Hematopoietic multipotent progenitor cell treated with erythropoietin and hydrocortisone succinate and interleukin-3 and kit ligand, for 17 days (in vitro differentiated cells): ENCODE results near the gene NHSL1.

Experiments used
- DNase-seq: peaks from one replicate; pipeline ENCODE4 v3.0.0-alpha.2; 2015; ENCODE audit warnings: low spot score

The NHSL1 gene

GRCh38 chr6:138499303-138500018, at the start of gene NHSL1:
Gene NHSL1 (minus strand): TSS chr6:138499494. CDS start chr6:138499290, 204 bp downstream.
- no peak for DNase-seq

DNA sequence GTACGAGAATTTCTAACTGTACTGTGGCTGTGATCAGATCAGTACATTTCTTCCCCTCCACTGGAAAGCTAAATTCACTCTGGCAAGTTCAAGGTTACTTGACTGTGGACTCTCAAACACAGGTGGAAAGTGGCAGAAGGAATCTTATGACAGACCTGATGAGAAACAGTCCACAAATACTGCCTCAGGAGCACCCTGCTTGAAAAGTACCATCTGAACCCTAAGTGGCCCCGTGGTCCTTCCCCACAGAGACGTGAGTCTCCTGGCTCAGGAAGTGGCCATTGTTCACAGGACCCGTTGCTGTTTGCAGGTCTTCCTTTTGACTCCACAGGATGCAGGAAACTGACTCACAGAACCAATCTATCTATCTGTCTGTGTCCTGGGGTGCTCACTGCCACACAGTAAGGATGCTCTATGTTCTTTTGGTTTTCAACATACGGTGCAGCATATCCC, 47.5 kb upstream of the NHSL1 start:
- DNase-seq: no peak

DNA sequence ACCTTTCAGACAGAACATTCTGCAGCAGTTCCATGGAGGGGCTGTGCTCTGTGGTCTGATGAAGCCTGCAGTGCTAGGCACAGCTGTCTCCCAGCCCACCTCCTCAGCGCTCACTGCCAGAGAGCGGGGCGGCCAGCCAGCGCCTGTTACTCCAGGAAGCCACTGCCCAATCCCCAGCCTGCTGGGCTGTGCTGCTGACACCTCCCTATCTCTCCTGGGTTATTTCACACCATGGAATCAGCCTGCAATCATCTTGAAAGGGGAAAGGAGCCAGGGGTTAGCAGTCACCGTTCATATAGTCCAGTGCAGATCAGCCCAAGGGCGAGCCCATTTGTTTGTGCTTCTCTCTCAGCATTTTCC, 46.3 kb upstream of the NHSL1 start:
- DNase-seq: no peak

DNA sequence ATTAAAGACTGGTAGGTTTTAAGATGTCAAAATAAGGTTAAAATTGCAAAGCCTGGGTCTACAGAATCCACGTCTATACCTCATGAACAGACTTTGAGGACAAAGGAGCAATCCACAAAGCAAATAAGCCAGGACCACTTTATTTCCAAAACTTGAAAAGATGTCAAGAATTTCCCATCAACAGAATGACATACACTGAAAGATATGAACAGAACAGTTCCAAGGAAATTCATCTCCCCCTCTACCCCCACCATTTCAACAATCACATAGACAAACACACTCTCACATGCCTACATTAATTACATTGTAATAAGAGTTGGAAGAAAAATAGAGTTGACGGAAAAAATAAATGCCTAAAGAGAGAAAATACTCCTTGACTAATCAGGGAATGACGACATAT, 45.2 kb upstream of the NHSL1 start:
- DNase-seq: no peak

- no peak for DNase-seq
Observed at GRCh38 chr6:138543657-138544056, 44.4 kb upstream of the NHSL1 start.

DNA sequence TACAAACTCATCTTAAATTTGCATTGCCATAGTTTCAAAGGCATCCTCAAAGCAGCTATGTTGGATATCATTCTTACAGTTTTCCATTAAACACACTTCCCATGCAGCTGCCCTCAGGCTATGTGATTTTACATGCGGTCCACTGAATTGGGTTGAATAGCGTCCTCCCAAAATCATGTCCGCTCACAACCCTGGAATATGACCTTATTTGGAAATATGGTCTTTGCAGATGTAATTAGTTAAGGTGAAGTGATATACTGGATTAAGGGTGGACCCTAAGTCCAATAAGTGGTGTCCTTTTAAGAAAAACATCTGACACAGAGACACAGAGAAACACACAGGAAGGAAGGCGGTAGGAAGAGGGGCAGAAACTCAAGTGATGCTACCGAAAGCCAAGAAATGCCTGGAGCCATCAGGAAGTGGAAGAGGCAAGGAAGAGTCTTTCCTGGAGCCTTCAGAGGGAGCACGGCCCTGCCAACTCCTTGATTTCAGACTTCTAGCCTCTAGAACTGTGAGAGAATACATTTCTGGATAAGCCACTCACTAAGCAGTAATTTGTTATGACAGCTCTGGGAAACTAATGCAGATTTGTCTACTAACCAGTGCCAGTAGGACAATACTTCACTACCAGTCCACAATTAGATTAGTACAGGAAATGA, 42.7 kb upstream of the NHSL1 start:
- DNase-seq: no peak

DNA sequence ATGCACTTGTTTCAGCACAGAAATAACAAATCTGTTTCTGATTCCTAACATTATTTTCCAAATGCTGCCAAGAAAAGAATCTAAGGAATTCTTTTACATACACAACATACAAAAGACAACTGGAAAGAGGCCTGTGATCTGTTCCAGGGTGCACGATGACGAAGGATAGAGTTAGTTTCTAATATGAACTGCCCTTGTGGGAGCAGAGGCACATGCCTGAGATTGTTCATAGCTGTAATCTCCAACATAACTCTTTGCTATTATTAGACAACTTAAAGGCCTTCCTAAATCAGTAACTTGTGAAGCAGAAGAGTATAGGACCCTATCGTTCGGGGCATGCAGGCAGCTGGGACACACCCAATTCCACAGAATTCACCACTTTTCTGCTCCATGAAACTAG, 41.2 kb upstream of the NHSL1 start:
- no peak for DNase-seq

DNA sequence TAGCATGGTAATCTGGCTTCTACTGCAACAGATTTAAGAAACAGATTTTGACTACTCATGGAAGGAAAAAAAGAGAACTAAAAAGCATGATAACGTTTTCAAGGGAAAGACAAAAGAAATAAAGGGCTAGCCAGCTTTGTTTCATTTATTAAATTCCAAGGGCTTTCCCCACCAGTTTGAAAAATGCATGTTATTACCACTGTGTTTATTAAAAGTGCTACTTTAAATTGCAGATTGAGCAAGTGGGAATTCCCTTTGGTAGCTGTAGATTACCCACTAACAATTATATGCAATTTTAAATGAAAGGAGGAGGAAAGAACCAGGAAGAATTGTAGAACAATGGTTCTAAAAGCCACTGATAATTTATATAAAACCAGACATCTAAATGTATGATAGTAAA, 40.6 kb upstream of the NHSL1 start:
- no peak for DNase-seq

- no peak for DNase-seq
Observed at GRCh38 chr6:138538390-138539031, 39.2 kb upstream of the NHSL1 start.

GRCh38 chr6:138537106-138537505, 37.8 kb upstream of the NHSL1 start:
- DNase-seq: no peak

DNA sequence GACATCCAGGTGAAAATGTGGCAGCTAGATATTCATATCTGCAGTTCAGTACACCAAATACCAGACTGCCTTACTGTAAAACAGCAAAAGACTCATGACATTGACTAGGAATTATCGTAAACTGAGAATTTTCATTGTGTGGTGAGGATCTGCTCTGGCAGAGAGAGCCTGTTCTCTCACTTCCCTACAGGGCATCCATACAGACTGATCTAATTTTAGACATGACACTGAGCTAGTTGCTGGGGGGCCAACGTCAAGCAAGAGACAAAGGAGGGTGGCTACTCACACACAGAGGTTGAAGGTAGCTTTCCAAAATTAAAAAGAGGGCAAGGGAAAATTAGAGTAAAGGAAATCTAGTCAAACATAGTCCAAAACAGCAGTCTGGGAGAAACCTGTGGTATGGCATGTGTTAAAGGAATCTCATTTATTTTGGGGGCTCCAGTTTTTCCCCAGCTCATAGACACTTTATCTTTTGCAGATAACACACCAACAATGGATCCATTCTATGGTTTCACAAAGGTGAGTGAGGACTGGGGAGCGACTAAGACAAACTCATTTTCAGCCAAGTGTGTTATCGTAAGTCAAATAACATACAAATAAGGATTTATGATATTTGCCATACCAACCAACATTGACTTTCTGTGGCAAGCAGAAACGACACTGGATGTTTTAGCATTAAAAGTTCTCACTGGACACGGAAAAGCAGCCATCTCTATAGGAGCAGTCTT, 36.6 kb upstream of the NHSL1 start:
- DNase-seq: no peak

- DNase-seq: no peak
Observed at GRCh38 chr6:138533667-138534066, 34.4 kb upstream of the NHSL1 start.

GRCh38 chr6:138531387-138531786, 32.1 kb upstream of the NHSL1 start:
- no peak for DNase-seq

DNA sequence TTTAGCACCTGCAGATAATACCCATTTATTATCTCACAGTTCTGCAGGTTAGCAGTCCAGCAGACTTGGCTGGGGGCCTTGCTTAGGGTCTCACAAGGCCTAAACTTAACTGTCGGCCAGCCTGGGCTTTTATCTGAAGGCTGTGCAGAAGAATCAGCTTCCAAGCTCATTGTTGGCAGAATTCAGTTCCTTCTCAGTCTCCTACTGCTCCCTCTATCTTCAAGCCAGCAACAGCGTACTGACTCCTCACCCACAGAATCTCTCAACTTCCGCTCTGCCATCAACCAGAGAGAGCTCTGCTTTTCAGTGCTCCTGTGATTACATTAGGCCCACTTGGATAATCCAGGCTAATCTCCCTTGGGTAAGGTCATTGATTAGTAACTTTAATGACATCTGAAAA, 30.2 kb upstream of the NHSL1 start:
- no peak for DNase-seq

GRCh38 chr6:138528956-138529355, 29.7 kb upstream of the NHSL1 start:
- no peak for DNase-seq

- no peak for DNase-seq
Observed at GRCh38 chr6:138528137-138528536, 28.8 kb upstream of the NHSL1 start.

- no peak for DNase-seq
Observed at GRCh38 chr6:138527411-138528088, 28.3 kb upstream of the NHSL1 start.

GRCh38 chr6:138526822-138527235, 27.5 kb upstream of the NHSL1 start:
- DNase-seq: no peak

DNA sequence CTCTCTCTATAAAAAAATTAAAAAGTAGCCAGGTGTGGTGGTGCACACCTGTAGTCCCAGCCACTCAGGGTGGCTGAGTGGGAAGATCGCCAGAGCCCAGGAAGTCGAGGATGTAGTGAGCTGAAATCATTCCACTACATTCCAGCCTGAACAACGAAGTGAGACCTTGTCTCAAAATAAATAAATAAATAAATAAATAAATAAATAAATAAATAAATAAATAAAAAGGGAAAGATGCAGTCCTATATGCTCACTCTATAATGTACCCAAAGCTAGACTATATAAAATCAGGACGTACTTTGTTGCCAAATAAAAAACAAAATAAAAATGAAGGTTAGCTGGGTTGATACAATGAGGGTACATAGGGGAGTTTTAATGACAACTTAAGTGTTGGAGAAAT, 26.1 kb upstream of the NHSL1 start:
- no peak for DNase-seq

DNA sequence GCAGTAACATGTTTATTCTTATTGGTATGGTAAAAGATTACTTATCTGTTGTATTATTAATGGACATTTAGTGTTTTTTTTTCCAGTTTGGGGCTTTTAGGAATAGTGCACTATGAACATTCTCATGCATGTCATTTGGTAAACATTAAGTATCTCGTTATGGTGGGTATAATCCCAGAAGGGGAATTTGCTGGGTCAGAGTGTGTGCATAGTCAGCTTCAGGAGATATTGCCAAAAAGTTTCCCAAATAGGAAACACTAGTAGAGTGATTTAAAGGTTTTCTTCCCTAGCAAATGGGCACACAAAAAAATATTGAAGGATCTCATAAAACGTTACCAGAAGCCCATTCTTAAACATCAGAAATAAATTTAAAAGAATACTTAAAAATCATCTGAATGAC, 25.2 kb upstream of the NHSL1 start:
- no peak for DNase-seq

GRCh38 chr6:138523347-138524210, 24.3 kb upstream of the NHSL1 start:
- no peak for DNase-seq
